Suprapubic skin (tissue), 4 donors: ENCODE measurements around the gene CNOT6L. TPM values are rescaled to one million over a fixed set of nuclear protein-coding genes. Genes with fewer than 3 reads are reported as not detected.

Experiments used
- DNase-seq, 2 donors: peaks; one replicate each; pipeline ENCODE4 v3.0.0-alpha.2; 2019; ENCODE audit warnings: low spot score in 2 of 2
- H3K27ac ChIP-seq: fragments of 200-600 bp; sonication (generic); one replicate; pipeline ENCODE4 v1.5.1; 2019
- H3K27me3 ChIP-seq: fragments of 200-600 bp; sonication (generic); one replicate; pipeline ENCODE4 v1.5.1; 2019
- H3K36me3 ChIP-seq: fragments of 200-600 bp; sonication (generic); one replicate; pipeline ENCODE4 v1.5.1; 2019
- H3K4me1 ChIP-seq: fragments of 200-600 bp; sonication (generic); one replicate; pipeline ENCODE4 v1.5.1; 2019
- H3K4me3 ChIP-seq: fragments of 200-600 bp; sonication (generic); one replicate; pipeline ENCODE4 v1.5.1; 2019; ENCODE audit warnings: mild to moderate bottlenecking
- H3K9me3 ChIP-seq: fragments of 200-600 bp; sonication (generic); one replicate; pipeline ENCODE4 v1.5.1; 2019
- EP300 ChIP-seq: sonication (generic); formaldehyde crosslinking; IDR thresholded peaks from one replicate; pipeline ENCODE4 v1.6.1; 2017; ENCODE audit warnings: antibody characterized with exemption
- POLR2A ChIP-seq, 2 donors: fragments of 450-650 bp; IDR thresholded peaks; one replicate each; pipeline ENCODE4 v1.6.1; 2017; ENCODE audit warnings: antibody characterized with exemption in 2 of 2, mild to moderate bottlenecking in 2 of 2, moderate library complexity in 2 of 2
- POLR2AphosphoS5 ChIP-seq, 3 donors: sonication (generic); formaldehyde crosslinking; IDR thresholded peaks; one replicate each; pipeline ENCODE4 v1.6.1; 2017; ENCODE audit warnings: antibody characterized with exemption in 3 of 3
- WGBS: methylation state at CpG from one replicate; pipeline ENCODE4 v1.1.5; 2018; 5-methylcytosine and 5-hydroxymethylcytosine counted together
- total RNA-seq, 4 donors: library from RNA; depleted of rRNA; stranded (reverse); fragments of >200 nt; gene quantifications; one replicate each; pipeline ENCODE4 v1.1.0, GENCODE V29; 2016
- TF ChIP-seq, protein P1 (sequence below), 2 donors: fragments of 200-600 bp in 1 of 2; fragments of 450-650 bp in 1 of 2; sonication (generic) in 1 of 2; IDR thresholded peaks; one replicate each; pipeline ENCODE4 v1.5.1; 2016 to 2019; ENCODE audit warnings: antibody characterized with exemption in 2 of 2, mild to moderate bottlenecking in 1 of 2, moderate library complexity in 1 of 2

Gene CNOT6L
- total RNA-seq, 4 donors from 2014 or later = 21.3 to 45.8 (median 39.6) TPM

DNA sequence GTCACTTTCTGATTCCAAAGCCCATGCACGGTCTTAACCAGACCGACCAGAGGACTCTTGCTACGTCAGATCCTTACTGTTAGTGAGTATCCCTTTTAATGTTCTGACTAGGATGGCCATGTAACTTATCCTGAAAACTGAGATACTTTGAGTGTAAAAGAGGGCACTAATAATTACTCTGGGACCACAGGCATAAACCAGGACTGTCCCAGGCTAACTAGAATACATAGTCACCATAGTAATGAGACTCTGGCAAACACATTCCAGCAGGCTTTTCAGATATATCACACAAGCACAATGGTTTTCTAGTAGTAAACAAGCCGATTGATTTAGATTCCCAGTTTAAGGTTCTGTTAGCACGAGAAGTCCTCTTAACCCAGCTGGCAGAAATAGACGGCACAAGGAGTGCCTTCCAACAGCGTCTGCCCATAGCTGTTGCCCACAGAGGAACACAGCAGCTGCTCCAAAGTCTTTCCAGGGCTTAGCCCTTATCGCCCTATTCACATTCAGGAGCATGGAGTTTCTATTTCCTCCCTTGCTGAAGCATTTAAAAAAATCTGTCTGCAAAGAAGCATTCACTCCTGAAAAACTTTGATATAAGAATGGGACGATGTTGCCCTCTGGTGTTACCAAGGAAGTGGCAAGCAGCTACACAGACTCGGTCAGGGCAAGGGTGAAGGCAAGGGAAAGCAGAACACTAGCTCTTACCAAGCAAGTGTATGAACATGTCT, 121.1 kb downstream of the CNOT6L start:
- Histone ChIP-seq H3K27me3 (no peaks in the 10 kb centered on the region), H3K9me3 (no peaks in the 10 kb centered on the region), H3K27ac (no peak overlapping the region), H3K4me3 (no peak overlapping the region), H3K36me3 (no peaks in the 10 kb centered on the region), H3K4me1 (no peaks in the 10 kb centered on the region)
- no peak for DNase-seq
- 57% methylated on average over 10 of the region's 10 CpGs for WGBS
- TF ChIP-seq POLR2AphosphoS5 (IDR thresholded peaks at IDR 0.05) = no peak
- TF ChIP-seq, protein P1, sequence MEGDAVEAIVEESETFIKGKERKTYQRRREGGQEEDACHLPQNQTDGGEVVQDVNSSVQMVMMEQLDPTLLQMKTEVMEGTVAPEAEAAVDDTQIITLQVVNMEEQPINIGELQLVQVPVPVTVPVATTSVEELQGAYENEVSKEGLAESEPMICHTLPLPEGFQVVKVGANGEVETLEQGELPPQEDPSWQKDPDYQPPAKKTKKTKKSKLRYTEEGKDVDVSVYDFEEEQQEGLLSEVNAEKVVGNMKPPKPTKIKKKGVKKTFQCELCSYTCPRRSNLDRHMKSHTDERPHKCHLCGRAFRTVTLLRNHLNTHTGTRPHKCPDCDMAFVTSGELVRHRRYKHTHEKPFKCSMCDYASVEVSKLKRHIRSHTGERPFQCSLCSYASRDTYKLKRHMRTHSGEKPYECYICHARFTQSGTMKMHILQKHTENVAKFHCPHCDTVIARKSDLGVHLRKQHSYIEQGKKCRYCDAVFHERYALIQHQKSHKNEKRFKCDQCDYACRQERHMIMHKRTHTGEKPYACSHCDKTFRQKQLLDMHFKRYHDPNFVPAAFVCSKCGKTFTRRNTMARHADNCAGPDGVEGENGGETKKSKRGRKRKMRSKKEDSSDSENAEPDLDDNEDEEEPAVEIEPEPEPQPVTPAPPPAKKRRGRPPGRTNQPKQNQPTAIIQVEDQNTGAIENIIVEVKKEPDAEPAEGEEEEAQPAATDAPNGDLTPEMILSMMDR (IDR thresholded peaks at IDR 0.05) = no peak
- TF ChIP-seq EP300 = no peak
- no peak for TF ChIP-seq POLR2A (IDR thresholded peaks at IDR 0.05)

DNA sequence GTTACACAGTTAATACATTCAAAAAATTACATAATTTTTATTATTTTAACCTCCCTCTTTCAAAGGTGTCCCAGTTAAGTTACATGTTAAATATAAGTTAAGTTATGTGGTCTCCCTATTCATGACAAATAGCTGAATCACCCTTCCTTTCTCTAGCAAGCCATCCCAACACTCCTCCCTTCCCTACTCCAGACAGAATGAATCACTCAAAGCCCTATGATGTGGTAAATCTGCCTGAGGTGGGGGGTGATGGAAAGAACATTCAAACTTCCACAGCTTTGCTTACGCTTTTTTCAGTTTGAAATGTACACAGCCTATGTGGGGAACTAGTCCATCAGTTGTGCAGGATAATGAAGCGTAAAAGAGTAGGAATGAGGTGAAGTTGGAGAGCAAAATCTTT, 123.4 kb downstream of the CNOT6L start:
- Histone ChIP-seq H3K36me3 (no peaks in the 10 kb centered on the region), H3K4me1 (no peaks in the 10 kb centered on the region), H3K27me3 (no peaks in the 10 kb centered on the region), H3K4me3 (no peak overlapping the region), H3K27ac (no peak overlapping the region), H3K9me3 (no peaks in the 10 kb centered on the region)
- TF ChIP-seq POLR2AphosphoS5 (IDR thresholded peaks at IDR 0.05) (no peak), POLR2A (IDR thresholded peaks at IDR 0.05) (no peak), EP300 (no peak)
- TF ChIP-seq, protein P1 (IDR thresholded peaks at IDR 0.05) = no peak
- 95% methylated on average over 2 of the region's 2 CpGs for WGBS
- no peak for DNase-seq

DNA sequence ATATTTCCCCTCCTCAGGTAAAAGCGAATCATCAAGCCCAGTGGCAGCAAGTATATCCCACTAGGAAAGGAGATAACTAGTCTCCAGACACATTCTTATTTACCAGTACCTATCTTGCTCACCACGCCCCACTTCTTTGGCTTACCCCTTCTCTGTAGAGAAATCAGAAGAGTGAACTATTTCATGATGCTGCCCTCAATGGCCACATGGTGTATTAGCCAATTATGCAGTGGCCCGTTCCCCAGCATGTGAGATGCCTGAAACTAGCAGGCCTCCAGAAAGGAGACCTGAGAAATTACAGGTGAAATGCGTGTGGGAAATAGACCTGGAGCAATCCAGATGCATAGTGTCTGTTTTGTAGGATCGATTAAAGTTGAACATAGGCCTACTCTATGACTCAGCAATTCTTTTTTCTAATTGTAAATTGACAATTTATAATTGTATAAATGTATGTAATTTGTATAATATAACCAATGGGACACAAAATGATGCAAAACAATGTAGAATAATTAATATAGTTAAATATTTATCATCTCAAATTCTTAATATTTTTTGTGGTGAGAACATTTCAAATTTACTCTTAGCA, 126.2 kb downstream of the CNOT6L start:
- no peak overlapping the region for H3K27ac ChIP-seq
- 94% methylated on average over 5 of the region's 5 CpGs for WGBS

DNA sequence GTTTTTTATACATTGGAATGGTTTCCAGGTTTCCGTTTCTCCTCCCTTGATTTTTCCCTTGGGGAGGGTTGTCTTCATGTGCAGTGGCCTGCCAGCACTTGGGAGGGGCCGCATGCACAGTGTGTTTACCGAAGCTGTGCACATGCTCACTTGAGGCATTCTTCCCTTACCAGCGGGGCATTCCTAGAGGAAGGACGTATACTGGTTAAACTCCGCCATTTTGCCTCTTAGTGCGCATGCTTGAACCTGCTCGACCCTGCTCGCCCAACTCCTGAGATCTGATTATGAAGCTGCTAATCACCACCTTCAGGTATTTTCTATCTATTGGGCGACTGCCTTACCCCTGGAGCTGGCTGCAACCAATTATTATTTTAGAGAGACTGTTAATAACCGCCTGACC, 137.4 kb downstream of the CNOT6L start:
- no peak for DNase-seq
- H3K36me3 ChIP-seq = no peaks in the 10 kb centered on the region
- WGBS = 90% methylated on average over 11 of the region's 11 CpGs
- H3K4me3 ChIP-seq = no peak overlapping the region
- no peaks in the 10 kb centered on the region for H3K27me3 ChIP-seq
- no peak overlapping the region for H3K27ac ChIP-seq
- H3K4me1 ChIP-seq = no peaks in the 10 kb centered on the region
- TF ChIP-seq EP300 (no peak), POLR2AphosphoS5 (IDR thresholded peaks at IDR 0.05) (no peak), POLR2A (IDR thresholded peaks at IDR 0.05) (no peak)
- TF ChIP-seq, protein P1 (IDR thresholded peaks at IDR 0.05) = no peak
- H3K9me3 ChIP-seq = no peaks in the 10 kb centered on the region

More for the DNA sequence above, 126.2 kb downstream of the CNOT6L start:
- DNase-seq = no peak
- Histone ChIP-seq H3K27me3 (no peaks in the 10 kb centered on the region), H3K4me3 (no peak overlapping the region), H3K9me3 (no peaks in the 10 kb centered on the region), H3K36me3 (no peaks in the 10 kb centered on the region), H3K4me1 (no peaks in the 10 kb centered on the region)
- TF ChIP-seq EP300 (no peak), POLR2A (IDR thresholded peaks at IDR 0.05) (no peak), POLR2AphosphoS5 (IDR thresholded peaks at IDR 0.05) (no peak)
- TF ChIP-seq, protein P1 (IDR thresholded peaks at IDR 0.05) = no peak

DNA sequence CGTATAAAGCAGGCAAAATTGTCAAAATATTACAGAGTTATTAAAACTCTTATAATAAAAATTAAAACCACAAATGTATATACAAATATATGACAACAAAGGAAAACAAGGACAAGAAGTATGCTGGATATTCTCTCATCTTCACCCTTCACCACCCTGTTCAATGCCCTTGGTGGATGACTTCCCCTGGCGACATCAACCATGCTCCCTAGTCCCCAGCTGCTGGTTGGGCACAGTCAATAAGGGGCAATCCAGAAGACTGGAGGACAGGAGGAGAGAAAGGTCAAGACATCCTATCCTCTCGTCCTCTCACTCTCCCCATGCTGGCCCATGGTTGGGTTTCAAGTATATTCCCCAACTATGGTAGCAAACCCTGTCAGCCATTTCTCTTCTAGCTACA, 142.3 kb downstream of the CNOT6L start:
- 78% methylated on average over 3 of the region's 3 CpGs for WGBS
- DNase-seq = no peak
- Histone ChIP-seq H3K4me1 (no peaks in the 10 kb centered on the region), H3K27ac (no peak overlapping the region), H3K36me3 (no peaks in the 10 kb centered on the region), H3K27me3 (no peaks in the 10 kb centered on the region), H3K4me3 (no peak overlapping the region), H3K9me3 (no peaks in the 10 kb centered on the region)
- TF ChIP-seq POLR2AphosphoS5 (IDR thresholded peaks at IDR 0.05) (no peak), EP300 (no peak), POLR2A (IDR thresholded peaks at IDR 0.05) (no peak)
- TF ChIP-seq, protein P1 (IDR thresholded peaks at IDR 0.05) = no peak
